Measurements from ENCODE around the gene RNF13.

Gene RNF13, protein sequence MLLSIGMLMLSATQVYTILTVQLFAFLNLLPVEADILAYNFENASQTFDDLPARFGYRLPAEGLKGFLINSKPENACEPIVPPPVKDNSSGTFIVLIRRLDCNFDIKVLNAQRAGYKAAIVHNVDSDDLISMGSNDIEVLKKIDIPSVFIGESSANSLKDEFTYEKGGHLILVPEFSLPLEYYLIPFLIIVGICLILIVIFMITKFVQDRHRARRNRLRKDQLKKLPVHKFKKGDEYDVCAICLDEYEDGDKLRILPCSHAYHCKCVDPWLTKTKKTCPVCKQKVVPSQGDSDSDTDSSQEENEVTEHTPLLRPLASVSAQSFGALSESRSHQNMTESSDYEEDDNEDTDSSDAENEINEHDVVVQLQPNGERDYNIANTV

DNA sequence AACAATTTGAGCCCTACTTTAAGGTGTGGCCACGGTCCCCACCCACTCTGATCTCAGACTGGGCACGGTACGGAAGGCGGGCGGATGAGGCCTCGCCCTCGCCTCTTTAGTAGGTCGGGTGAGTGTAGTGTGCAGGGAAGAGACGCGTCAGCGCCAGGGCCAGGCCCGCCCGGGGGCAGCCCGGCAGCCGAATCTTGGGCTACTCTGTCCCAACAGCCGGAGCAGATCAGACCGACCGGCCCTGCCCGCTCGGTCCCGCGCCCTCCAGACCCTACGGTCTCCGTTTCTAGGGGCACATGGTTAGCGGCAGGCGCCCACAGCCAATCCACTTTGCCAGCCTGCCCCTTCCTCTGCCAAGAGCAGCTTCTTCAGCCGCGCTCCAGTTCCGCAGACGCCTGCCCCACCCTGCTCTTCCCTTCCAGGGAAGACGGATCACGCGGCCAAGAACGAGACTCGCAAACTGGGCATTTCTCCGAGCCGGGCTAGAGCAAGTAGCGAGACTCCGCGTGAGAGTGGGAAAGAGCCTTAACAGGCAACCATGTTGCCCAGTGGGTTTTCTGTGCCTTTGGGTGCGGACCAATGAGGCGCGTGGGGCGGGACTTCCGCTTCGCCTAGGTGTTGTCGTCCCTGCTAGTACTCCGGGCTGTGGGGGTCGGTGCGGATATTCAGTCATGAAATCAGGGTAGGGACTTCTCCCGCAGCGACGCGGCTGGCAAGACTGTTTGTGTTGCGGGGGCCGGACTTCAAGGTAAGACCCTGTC, at the start of gene RNF13:
RNF13 (plus strand) TSS at position 610 of the 761 bp plus-strand sequence. CDS start 32,812 bp downstream, outside the sequence.
- peak; percentile 86 for DNase-seq (ENCODE audit: low spot score)

GRCh38 chr3:149763565-149764195, 49.3 kb upstream of the RNF13 start:
- no peak for DNase-seq (ENCODE audit: low spot score)

GRCh38 chr3:149764302-149764701, 48.7 kb upstream of the RNF13 start:
- DNase-seq (ENCODE audit: low spot score), result no peak

DNA sequence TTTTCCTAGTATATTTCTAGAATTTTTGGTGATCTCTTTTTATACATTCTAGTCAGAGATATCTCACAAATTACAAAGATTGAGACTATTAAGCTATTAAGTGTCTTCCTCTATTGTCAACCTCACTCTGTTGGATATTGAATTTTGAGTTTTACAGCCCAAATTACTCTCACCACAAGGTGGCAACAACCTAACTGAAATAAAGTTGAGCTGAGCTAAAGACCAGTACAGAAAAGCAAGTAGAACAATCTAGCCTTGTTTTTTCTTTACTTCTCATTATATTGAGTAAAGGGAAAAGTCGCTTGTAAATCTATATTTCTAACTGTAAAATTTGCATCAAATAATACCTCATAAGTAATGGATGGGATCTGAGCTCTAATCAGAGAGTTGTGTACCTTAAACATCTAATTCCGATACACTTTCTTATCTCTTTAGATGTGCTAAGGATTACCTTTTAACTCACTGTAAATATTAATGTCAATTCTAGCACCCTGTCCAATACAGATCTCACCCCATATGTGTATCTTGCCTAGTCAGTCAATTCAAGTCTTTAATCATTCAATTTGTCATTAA, 47.2 kb upstream of the RNF13 start:
- peak; percentile 56 for DNase-seq (ENCODE audit: low spot score)

DNA sequence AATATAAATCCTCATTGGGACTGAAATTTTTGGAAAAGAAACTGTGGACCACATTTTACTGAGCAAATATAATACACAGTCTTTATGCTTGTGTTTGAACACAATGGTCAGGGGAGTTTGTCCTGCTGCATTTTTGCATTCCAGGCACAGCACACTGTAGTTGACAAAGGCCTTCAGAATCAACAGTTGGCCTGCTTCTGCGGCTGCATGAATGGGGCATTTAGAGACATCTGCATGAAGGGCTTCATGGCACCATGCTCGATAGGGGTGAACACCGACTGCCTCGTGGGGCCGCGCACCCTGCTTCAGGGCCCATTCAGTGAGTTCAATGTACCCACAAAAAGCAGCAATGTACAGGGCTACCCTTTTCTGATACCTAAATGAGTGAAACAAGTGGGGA, 45.3 kb upstream of the RNF13 start:
- no peak for DNase-seq (ENCODE audit: low spot score)

DNA sequence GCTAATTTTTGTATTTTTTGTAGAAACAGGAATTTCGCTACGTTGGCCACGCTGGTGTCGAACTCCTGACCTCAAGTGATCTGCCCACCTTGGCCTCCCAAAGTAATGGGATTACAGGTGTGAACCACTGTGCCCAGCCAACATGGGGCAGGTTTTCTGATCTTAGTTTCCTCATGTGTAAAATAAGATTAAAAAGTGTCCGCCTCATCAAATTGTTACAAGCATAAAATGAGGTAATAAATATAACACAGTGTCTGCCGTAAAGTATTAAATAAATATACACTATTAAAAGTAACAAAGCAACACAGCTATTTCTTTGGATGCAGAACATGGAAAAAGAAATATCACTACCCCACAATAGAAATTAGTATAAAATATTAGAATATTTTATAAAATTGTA, 44.3 kb upstream of the RNF13 start:
- DNase-seq (ENCODE audit: low spot score), result no peak

GRCh38 chr3:149770246-149770645, 42.8 kb upstream of the RNF13 start:
- no peak for DNase-seq (ENCODE audit: low spot score)

DNA sequence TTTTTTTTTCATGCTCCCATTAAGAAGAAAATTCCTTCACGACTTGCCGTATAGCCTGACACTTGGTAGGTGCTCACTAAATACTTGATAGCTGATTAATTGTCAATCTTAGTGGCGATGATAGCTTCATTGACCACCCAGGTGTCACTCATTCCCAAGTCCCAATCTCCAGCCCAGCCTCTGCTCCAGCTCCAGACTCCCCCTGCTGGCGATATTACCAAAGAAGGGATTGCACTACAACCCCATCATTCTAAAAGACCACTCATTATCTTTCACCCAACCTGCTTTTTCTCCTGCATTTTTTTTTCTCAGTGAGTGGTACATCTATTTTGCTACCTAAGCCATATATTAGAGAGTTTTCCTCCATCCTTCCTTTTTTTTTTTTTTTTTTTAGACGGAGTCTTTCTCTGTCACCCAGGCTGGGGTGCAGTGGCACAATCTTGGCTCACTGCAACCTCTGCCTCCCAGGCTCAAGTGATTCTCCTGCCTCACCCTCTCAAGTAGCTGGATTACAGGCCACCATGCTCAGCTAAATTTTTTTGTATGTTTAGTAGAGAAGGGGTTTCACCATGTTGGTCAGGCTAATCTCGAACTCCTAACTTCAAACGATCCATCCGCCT, 41.3 kb upstream of the RNF13 start:
- peak; percentile 54 for DNase-seq (ENCODE audit: low spot score)

DNA sequence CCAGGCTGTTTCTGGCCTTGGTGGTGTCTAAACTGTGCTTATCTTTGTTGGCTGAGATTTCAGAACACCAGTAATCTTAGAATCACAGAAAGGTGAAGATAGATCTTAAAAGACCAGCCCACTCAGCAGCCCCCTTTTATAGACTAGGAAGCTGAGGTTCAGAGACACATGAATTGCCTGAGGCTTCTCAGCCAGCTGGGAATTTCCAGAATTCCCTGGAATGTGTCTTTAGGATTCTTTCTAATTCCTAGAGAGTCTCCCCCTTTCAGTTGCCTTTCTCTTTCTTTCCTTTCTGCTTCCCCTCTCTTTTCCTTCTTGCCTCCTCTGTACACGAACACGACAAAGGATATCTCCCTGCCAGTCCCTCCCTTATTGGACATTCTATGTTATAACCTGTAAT, 40.2 kb upstream of the RNF13 start:
- no peak for DNase-seq (ENCODE audit: low spot score)

- DNase-seq (ENCODE audit: low spot score), result no peak
Measured at GRCh38 chr3:149776170-149776569, 36.8 kb upstream of the RNF13 start.

- no peak for DNase-seq (ENCODE audit: low spot score)
Measured at GRCh38 chr3:149777414-149778214, 35.4 kb upstream of the RNF13 start.

GRCh38 chr3:149781211-149781610, 31.8 kb upstream of the RNF13 start:
- DNase-seq (ENCODE audit: low spot score), result no peak

GRCh38 chr3:149781741-149782140, 31.3 kb upstream of the RNF13 start:
- DNase-seq (ENCODE audit: low spot score), result no peak

DNA sequence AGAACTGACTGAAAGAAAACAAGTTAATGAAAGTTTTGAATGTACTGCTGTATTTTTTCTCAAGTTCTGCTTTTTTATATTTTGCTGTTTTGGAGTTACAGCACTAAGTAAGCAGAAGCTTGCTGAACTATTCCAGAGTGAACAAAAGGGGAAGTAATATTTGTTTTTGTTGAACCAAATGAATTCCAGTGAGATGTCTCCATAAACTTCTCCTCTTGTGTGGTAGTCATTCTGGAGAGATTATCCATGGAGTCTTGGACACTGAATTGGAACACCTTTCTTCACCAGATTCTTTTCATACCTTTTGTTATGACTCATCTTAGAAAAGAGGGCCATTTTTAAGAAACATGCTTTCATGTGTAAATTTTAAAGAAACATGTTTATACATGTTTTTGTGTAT, 29.4 kb upstream of the RNF13 start:
- DNase-seq (ENCODE audit: low spot score), result peak; percentile 74

- peak; percentile 31 for DNase-seq (ENCODE audit: low spot score)
Measured at GRCh38 chr3:149784064-149784704, 28.8 kb upstream of the RNF13 start.

DNA sequence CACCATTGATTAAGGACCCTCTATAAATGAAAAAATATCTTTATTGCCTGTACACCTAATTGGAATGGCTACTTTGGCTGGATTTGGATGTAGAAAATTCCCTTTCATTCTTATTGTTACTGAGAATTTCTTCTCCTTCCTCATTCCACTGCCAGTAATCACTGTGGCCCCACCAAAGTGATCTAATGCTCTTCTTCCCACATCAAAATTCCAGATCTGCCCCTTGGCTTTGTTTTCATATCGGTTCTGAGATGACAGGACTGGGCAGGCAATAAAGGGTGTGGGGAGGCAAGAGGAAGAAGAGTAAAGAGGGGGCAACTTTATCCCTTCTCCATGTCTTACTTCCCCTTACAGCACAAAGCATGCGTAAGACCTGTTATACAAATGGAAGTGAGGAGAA, 22.7 kb upstream of the RNF13 start:
- no peak for DNase-seq (ENCODE audit: low spot score)

- no peak for DNase-seq (ENCODE audit: low spot score)
Measured at GRCh38 chr3:149790698-149791097, 22.3 kb upstream of the RNF13 start.

DNA sequence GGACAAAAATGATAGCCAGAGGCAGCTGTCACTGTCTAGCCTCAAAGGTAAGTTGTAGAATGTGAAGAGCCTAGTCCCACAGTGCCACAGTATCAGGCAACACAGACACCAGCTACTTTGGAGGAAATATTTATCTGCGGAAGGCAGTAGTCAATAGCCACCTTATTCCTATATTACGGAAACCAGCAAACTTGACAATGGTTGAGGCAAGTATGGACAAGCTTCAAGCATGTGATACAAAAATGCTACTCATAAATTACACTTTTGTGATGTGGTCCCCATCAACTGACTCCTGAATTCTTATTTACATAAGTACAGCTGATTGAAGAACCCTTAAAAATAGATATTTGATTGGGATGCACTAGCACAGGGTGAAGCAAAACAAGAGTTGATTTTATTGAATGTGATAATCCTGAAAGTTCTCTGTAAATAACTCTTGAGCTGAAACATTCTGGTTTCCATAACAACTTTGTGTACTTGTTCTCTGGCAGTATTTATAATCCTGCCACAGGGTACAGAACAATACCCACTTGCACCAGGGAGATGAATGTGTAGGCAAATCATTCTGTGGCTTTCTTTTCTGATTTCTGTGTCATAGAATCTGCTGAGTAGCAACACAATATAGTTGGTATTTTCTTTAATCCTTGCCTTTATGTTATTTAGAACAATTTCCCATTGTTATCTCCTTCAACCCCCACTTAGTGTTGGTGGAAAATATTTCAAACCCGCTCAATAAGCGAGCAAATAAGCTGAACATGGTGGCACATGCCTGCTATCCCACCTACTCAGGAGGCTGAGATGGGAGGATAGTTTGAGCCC, 20.4 kb upstream of the RNF13 start, which contains the start of gene ANKUB1:
ANKUB1 (minus strand) TSS at position 103 of the 819 bp plus-strand sequence. CDS start 188 bp downstream, outside the sequence.
- no peak for DNase-seq (ENCODE audit: low spot score)

- DNase-seq (ENCODE audit: low spot score), result no peak
Measured at GRCh38 chr3:149796026-149796425, 17.0 kb upstream of the RNF13 start.

DNA sequence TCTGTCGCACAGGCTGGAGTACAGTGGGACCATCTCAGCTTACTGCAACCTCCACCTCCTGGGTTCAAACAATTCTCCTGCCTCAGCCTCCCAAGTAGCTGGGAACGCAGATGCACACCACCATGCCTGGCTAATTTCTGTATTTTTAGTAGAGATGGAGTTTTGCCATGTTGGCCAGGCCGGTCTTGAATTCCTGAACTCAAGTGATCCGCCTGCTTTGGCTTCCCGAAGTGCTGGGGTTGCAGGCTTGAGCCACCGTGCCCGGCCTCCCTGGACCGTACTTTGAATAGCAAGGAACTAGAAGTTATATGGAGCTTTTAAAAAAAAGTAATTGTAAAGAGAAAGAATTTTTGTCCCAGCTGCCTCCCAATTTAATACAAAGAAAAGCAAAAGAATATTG, 12.3 kb upstream of the RNF13 start:
- DNase-seq (ENCODE audit: low spot score), result no peak

All from COLO829 (cell line).